NB4 (cell line): ENCODE measurements around the gene NMNAT3.
"Not testable (repeated sequence)": the region's sequence is repeated elsewhere in the genome, so short reads cannot be mapped to it uniquely, and the experiment has no call there.

Source experiments
- DNase-seq: peaks from one replicate; pipeline ENCODE4 v3.0.0; 2010; ENCODE audit warnings: low read depth
- H3K4me3 ChIP-seq: one replicate; pipeline ENCODE4 v1.5.1; 2011; ENCODE audit warnings: mild to moderate bottlenecking, low read depth, low read length, moderate library complexity
- MYC ChIP-seq: IDR thresholded peaks from 2 replicates; pipeline ENCODE4 v1.6.1; 2011; ENCODE audit warnings: low read depth, low read length
- POLR2A ChIP-seq: IDR thresholded peaks from 2 replicates; pipeline ENCODE4 v1.6.1; 2011; ENCODE audit warnings: mild to moderate bottlenecking; ENCODE audit not compliant: insufficient read length; ENCODE audit errors: extremely low read depth
- TF ChIP-seq, protein P1 (sequence below): IDR thresholded peaks from one replicate; pipeline ENCODE4 v1.5.1; 2012; ENCODE audit warnings: low read depth, low read length
- TF ChIP-seq, protein P2 (sequence below): IDR thresholded peaks from 2 replicates; pipeline ENCODE4 v1.6.1; 2011; ENCODE audit warnings: low read depth, low read length

Gene NMNAT3

DNA sequence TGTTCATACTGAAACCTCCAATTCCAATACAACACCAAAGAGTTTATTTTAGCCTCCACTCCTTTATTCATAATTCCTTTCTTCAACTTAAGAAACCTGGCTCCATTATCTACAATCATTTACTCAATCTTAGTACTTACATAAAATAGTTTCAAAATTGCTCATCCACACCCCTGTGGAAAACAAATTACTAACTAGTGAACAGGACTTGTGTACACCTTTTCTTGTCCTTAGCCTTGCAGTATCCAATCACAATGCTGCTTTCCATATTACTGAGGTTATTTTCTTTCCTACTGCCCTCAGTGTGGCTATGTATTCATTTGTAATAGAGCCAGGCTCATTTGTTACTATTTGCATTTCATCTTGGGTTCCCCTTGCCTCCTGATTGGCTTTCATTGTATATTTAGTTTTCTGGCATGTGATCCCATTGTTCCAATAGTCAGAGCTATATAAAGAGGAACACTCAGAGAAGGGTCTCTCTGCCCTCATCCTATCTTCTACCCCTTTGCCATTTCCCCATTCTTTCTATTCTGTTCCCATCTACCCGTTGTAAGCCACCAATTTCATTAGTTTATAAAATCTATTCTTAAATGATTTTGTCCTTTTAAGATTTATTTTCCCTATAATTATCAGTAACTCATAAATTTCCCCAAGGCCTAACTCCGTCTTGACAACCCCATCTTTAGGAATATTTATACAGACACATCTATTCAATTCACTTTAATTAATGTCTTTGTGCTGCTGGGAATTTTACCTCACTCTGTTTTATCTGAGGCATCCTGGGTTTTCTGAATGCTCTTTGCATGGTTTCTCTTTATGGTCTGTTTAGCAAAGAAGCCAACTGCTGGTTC is 70.3 kb downstream of the NMNAT3 start:
- no peak for DNase-seq
- TF ChIP-seq POLR2A (no peak), MYC (no peak)
- TF ChIP-seq, protein P1, sequence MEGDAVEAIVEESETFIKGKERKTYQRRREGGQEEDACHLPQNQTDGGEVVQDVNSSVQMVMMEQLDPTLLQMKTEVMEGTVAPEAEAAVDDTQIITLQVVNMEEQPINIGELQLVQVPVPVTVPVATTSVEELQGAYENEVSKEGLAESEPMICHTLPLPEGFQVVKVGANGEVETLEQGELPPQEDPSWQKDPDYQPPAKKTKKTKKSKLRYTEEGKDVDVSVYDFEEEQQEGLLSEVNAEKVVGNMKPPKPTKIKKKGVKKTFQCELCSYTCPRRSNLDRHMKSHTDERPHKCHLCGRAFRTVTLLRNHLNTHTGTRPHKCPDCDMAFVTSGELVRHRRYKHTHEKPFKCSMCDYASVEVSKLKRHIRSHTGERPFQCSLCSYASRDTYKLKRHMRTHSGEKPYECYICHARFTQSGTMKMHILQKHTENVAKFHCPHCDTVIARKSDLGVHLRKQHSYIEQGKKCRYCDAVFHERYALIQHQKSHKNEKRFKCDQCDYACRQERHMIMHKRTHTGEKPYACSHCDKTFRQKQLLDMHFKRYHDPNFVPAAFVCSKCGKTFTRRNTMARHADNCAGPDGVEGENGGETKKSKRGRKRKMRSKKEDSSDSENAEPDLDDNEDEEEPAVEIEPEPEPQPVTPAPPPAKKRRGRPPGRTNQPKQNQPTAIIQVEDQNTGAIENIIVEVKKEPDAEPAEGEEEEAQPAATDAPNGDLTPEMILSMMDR, result no peak
- TF ChIP-seq, protein P2, sequence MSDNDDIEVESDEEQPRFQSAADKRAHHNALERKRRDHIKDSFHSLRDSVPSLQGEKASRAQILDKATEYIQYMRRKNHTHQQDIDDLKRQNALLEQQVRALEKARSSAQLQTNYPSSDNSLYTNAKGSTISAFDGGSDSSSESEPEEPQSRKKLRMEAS, result no peak
- H3K4me3 ChIP-seq, result no peak overlapping the region

DNA sequence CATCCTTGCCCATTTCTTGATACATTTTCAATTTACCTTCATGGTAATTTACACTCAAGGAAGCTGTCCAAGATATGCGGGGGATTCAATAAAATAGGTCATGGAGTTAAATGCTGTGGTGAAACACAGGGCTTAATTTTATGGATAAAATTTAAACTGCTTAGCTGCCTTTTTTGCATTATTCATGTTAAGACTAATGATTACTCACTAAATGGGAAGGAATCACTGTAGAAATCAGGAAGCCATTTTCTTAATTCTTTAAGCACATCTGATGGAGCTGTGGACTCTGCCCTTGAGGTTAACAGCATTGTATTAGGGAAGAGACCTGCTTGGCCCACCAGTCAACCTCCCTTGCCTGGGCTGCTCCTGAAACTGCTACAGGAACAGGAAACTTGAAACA is 75.8 kb downstream of the NMNAT3 start:
- no peak overlapping the region for H3K4me3 ChIP-seq
- no peak for DNase-seq
- no peak for TF ChIP-seq POLR2A
- TF ChIP-seq MYC, result no peak

DNA sequence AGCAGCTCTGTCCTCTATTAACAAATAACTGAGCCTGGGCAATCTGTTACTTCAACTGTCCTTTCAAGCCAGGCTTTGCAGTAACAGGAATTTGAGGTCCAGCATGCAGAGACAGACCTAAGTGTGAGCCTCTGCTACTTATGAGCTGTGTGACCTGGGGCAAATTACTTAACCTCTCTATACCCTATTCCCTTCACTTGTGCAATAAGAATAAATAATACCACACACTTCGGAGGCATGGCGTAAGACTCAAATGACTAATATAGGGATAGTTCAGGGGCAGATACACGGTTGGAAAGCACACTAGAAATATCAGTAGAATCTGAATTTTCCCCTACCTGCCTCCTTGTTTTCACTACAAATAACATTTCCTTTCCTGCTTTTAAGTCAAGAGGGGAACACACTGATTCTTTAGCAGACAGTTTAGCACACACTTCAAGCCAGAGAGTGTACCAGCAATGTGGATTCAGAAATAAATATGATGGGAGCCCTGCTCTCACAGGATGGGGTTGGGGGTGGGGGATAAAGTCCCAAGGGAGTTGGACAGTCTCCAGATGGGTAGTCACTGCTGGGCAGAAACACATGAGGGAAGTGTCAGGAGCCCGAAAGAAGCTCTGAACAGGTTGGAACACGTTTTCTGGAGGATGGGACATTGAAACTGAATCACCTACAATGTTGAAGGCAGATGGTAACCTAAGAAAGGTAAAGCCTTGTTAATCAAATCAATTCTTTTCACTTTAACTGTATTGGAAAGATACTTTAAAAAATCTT is 76.4 kb downstream of the NMNAT3 start:
- TF ChIP-seq, protein P1, result no peak
- TF ChIP-seq, protein P2, result no peak
- TF ChIP-seq MYC, result no peak
- TF ChIP-seq POLR2A, result no peak
- no peak overlapping the region for H3K4me3 ChIP-seq
- DNase-seq, result no peak

DNA sequence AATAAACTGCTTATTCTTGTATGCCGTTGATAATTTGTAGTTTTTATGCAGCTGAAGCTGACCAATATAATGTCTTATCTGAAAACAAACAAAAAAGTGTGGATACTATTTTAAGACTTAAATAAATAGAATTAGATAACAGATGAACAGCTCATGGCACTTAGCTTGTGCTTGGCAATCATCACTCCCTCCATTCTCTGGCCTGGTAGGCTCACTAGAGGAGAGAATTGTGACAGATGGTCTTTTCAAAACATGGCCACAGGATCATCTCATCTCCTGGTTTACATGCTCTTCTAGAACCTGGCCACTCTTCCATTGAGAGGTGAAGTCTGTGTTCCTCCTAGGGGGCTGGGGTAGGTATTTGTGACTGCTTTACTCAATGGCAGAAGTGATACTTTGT is 79.8 kb downstream of the NMNAT3 start:
- H3K4me3 ChIP-seq, result no peak overlapping the region
- DNase-seq, result no peak
- TF ChIP-seq MYC, result no peak
- TF ChIP-seq, protein P1, result no peak

DNA sequence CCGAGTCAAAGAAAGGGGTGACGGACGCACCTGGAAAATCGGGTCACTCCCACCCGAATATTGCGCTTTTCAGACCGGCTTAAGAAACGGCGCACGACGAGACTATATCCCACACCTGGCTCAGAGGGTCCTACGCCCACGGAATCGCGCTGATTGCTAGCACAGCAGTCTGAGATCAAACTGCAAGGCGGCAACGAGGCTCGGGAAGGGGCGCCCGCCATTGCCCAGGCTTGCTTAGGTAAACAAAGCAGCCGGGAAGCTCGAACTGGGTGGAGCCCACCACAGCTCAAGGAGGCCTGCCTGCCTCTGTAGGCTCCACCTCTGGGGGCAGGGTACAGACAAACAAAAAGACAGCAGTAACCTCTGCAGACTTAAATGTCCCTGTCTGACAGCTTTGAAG is 86.6 kb downstream of the NMNAT3 start:
- not testable (repeated sequence) for H3K4me3 ChIP-seq, DNase-seq

DNA sequence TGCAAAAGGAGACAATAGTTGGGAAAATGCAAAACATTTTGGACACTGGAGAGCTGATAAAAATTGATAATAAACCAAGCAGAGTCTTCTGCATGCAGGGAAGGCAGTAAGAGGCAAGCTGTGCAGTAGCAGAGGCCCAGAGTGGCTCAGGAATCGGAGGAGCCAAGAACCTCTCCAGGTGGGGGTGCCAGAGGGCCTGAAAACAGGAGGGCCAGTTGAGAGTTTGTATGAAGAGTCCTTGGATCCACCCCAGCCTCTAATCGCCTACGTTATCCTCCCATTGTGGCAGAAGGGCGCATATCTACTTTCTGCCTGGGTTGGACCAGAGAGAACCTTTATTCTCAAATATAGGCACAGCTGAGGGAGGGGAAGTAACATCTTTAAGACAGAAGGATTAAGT is 89.3 kb downstream of the NMNAT3 start:
- no peak overlapping the region for H3K4me3 ChIP-seq
- peak; percentile 11 for DNase-seq
- TF ChIP-seq MYC, result no peak

DNA sequence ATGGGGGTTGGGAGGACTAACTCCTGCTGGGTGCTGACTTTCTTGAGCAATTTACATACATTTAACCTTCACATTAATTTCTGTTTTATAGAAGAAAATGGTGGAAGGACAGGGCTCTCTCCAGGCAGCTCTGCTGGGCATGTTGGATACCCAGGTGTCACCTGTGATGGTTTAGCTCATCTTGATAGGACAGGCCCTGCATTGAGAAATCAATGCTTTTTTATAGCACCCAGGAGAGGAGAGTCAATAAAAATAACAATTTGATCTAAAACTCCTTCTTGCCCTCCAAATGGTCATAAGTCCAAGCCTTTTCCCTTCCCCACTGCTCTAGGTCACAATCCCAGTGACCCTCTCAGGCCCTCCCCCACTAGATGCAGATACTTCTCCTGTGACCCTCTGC is 90.0 kb downstream of the NMNAT3 start:
- no peak for DNase-seq
- no peak for TF ChIP-seq MYC
- TF ChIP-seq, protein P2, result no peak
- no peak for TF ChIP-seq POLR2A
- TF ChIP-seq, protein P1, result no peak
- no peak overlapping the region for H3K4me3 ChIP-seq
